ENCODE data around the gene SETMAR.

Gene SETMAR

DNA sequence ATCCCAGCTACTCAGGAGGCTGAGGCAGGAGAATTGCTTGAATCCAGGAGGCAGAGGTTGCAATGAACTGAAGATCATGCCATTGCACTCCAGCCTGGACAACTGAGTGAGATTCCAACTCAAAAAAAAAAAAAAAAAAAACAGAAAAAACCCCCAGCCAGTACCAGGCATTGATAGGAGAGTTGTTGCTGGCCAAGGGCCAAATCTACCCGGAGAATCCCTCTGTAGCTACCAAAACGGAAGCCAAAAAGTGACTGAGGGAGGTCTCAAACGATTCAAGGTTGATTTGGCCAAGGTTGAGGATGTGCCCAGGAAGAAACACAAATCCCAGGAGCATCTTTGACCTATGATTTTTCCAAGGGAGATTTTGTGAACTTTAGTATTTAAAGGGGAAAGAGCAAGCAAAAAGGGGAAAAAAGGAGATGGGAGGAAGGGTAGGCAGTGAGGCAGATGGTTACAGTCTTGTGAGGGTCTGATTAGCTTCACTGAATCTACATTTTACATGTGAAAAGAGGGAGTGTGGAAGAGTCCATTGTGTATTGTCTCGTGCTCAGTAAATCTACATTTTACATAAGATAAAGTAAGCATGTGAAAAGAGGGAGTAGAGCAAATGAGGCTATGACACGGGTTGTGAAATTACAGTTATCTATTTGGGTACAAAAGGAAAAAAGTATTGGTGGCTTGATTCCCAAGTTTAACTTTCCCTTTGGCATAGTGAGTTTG, 32.8 kb downstream of the SETMAR start:
- in situ Hi-C loops (cut with HindIII; ENCODE audit: low sequenced_read_pairs): no loop called here
- no peak for DNase-seq (ENCODE audit: low read depth, low spot score)
- TF ChIP-seq, protein P1, sequence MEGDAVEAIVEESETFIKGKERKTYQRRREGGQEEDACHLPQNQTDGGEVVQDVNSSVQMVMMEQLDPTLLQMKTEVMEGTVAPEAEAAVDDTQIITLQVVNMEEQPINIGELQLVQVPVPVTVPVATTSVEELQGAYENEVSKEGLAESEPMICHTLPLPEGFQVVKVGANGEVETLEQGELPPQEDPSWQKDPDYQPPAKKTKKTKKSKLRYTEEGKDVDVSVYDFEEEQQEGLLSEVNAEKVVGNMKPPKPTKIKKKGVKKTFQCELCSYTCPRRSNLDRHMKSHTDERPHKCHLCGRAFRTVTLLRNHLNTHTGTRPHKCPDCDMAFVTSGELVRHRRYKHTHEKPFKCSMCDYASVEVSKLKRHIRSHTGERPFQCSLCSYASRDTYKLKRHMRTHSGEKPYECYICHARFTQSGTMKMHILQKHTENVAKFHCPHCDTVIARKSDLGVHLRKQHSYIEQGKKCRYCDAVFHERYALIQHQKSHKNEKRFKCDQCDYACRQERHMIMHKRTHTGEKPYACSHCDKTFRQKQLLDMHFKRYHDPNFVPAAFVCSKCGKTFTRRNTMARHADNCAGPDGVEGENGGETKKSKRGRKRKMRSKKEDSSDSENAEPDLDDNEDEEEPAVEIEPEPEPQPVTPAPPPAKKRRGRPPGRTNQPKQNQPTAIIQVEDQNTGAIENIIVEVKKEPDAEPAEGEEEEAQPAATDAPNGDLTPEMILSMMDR (IDR thresholded peaks at IDR 0.05; ENCODE audit: low read depth, low read length): no peak
- H3K4me3 ChIP-seq (ENCODE audit: low read depth, low read length): no peak overlapping the region

DNA sequence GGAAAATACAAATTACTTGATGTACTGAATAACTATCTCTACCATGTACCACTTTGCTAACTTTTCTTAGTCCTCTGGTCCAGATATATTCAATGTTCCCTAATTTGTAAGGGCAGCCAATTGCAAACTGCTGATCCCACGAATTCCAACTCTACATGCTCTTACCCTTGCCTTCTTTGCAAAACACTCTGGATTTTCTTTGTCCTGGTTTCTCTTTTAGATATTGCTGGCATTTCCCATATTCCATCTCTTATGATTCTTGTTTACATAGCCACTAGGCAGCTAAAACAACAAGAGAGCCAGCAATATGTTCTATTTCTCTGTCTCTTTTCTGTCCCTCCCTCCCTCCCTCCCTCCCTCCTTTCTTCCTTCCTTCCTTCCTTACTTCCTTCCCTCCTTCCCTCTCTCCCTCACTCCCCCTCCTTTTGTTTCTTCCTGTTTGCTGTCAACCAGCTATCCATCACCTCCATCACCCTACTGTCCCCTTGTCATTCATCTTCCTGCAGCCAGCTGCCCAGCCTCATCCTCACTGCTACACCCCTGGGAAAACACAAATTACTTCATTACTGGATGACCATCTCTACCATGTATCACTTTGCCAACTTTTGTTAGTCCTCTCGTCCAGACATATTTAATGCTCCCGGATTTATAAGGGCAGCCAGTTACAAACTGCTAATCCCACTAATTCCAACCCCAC, 33.8 kb downstream of the SETMAR start:
- TF ChIP-seq, protein P1 (IDR thresholded peaks at IDR 0.05; ENCODE audit: low read depth, low read length): no peak
- H3K4me3 ChIP-seq (ENCODE audit: low read depth, low read length): no peak overlapping the region
- DNase-seq (ENCODE audit: low read depth, low spot score): no peak
- in situ Hi-C loops (cut with HindIII; ENCODE audit: low sequenced_read_pairs): no loop called here

DNA sequence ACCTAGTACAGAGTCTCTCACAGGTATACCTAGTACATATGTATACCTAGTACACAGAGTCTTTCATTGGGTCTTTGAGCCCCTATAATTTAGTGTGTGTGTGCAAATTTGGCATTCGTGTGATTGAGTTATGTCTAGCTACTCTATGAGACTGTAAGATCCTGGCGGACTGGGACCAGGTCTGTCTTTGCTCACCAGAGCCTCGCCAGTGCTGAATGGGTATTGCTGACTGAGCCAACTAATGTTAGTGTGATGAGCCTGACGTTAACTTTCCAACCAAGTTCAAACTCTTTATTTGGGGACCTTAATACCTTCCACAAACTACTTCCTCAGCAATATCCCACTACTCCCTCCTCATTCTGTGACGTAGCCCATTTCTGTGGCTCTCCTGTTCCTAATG, 35.6 kb downstream of the SETMAR start:
- H3K4me3 ChIP-seq (ENCODE audit: low read depth, low read length): no peak overlapping the region
- TF ChIP-seq, protein P1 (IDR thresholded peaks at IDR 0.05; ENCODE audit: low read depth, low read length): no peak
- in situ Hi-C loops (cut with HindIII; ENCODE audit: low sequenced_read_pairs): no loop called here
- DNase-seq (ENCODE audit: low read depth, low spot score): no peak

DNA sequence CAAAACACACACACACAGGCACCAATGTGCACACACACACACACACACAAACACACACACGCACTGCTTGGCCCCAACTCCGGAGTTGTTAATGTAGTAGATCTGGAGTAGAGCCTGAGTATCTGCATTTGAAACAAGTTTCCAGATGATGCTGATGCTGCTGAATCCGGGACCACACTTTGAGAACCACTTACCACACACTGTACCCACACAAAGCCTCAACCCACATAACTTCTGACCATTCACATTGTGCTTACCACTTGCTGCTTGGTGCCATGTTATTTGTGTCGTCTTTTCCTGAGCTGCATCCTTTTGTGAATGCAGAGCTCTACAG, 36.9 kb downstream of the SETMAR start:
- in situ Hi-C loops (cut with HindIII; ENCODE audit: low sequenced_read_pairs): no loop called here
- H3K4me3 ChIP-seq (ENCODE audit: low read depth, low read length): no peak overlapping the region
- no peak for DNase-seq (ENCODE audit: low read depth, low spot score)
- TF ChIP-seq, protein P1 (IDR thresholded peaks at IDR 0.05; ENCODE audit: low read depth, low read length): no peak

DNA sequence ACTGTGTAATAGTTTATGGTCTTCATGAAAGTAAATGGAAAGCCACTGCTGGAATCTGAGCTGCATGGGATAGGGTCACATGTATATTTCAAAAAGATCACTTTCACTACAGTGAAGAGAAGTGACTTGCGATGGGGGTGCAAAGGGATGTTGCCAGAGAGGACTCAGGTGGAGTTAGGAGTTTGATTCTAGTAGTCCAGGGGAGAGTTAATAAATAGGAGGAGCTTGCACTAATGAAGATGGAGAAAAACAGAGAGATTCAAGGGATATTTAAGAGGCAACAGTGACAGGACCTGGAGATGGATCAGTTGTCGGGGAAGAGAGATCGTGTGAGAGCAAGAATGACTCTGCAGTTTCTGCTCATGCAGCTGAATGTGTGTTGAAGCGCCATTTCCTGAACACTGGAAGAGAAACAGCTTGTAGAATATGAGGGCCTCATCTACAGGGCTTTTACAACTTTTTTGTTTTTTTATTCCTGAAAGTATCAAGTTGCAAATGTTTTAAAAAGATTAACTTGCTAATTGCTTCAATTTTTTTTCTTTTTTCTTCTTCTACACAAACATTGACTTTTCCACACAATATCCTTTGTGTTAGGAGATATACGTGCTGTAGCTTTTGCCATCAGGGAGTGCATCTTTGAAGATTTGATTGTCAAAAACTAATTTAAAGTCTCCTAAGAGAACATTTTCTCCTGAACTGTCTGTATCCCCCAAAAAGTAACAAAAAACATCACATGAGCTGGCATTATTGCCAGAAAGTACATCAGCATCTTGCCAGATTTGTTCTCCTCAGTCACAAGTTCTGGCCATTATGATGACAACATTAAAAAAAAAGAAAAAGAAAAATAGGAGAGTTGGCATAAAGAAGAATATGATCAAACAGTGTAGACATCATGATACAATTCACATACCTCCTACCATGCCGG, 37.5 kb downstream of the SETMAR start:
- DNase-seq (ENCODE audit: low read depth, low spot score): no peak
- in situ Hi-C loops (cut with HindIII; ENCODE audit: low sequenced_read_pairs): no loop called here
- TF ChIP-seq, protein P1 (IDR thresholded peaks at IDR 0.05; ENCODE audit: low read depth, low read length): no peak
- H3K4me3 ChIP-seq (ENCODE audit: low read depth, low read length): no peak overlapping the region

DNA sequence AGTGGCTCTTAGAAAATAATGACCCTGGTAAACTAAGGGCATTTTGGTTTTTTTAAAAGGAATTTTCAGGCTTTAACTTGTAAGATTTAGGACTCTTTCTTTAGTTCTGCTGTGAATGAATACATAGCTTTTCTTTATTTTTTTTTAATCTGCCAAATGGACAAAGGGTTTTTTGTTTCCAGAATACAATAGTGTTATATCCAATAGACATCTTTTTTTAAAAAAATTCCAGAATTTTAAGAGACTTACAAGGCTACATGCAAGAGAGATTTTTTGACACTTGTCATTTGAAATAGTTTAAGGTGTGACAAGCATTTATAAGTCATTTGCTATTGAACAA, 38.1 kb downstream of the SETMAR start:
- in situ Hi-C loops (cut with HindIII; ENCODE audit: low sequenced_read_pairs): no loop called here
- TF ChIP-seq, protein P1 (IDR thresholded peaks at IDR 0.05; ENCODE audit: low read depth, low read length): no peak
- DNase-seq (ENCODE audit: low read depth, low spot score): no peak
- H3K4me3 ChIP-seq (ENCODE audit: low read depth, low read length): no peak overlapping the region
